ENCODE measurements around the gene MYBPC2.
"Not testable (repeated sequence)": the region's sequence is repeated elsewhere in the genome, so short reads cannot be mapped to it uniquely, and the experiment has no call there.

The MYBPC2 gene
- 0 to 0.15 reads per million in 2 donors for total RNA-seq

- DNase-seq, result no peak
These were observed at the start of gene MYBPC2 for GRCh38 chr19:50432221-50433028. Gene MYBPC2, plus strand, starts transcription at chr19:50432892. Its CDS starts 62 bp downstream, at chr19:50432954.

GRCh38 chr19:50383001-50383851 lies 49.5 kb upstream of the MYBPC2 start:
- DNase-seq, result no peak

- DNase-seq, result peak; percentile 96
These were observed 48.6 kb upstream of the MYBPC2 start, which contains the start of gene POLD1 for GRCh38 chr19:50383852-50384684. Gene POLD1, plus strand, starts transcription at chr19:50384347. Its CDS starts 14,505 bp downstream, at chr19:50398852.

GRCh38 chr19:50384685-50385535 lies 47.8 kb upstream of the MYBPC2 start:
- no peak for DNase-seq

GRCh38 chr19:50387176-50387867 lies 45.4 kb upstream of the MYBPC2 start:
- DNase-seq, result no peak

- no peak for DNase-seq
These were observed 44.8 kb upstream of the MYBPC2 start for GRCh38 chr19:50387868-50388245.

GRCh38 chr19:50390295-50390694 lies 42.4 kb upstream of the MYBPC2 start:
- DNase-seq, result not testable (repeated sequence)

- not testable (repeated sequence) for DNase-seq
These were observed 41.7 kb upstream of the MYBPC2 start for GRCh38 chr19:50390952-50391351.

GRCh38 chr19:50392759-50393158 lies 39.9 kb upstream of the MYBPC2 start:
- DNase-seq, result no peak

- no peak for DNase-seq
These were observed 39.1 kb upstream of the MYBPC2 start for GRCh38 chr19:50393589-50393988.

- no peak for DNase-seq
These were observed 38.7 kb upstream of the MYBPC2 start for GRCh38 chr19:50394017-50394416.

GRCh38 chr19:50398675-50399367 lies 33.9 kb upstream of the MYBPC2 start:
- no peak for DNase-seq

- no peak for DNase-seq
These were observed 33.3 kb upstream of the MYBPC2 start for GRCh38 chr19:50399368-50399745.

- no peak for DNase-seq
These were observed 30.9 kb upstream of the MYBPC2 start for GRCh38 chr19:50401605-50402450.

GRCh38 chr19:50402544-50403301 lies 30.0 kb upstream of the MYBPC2 start:
- no peak for DNase-seq

GRCh38 chr19:50406156-50406820 lies 26.4 kb upstream of the MYBPC2 start:
- no peak for DNase-seq

- no peak for DNase-seq
These were observed 25.9 kb upstream of the MYBPC2 start for GRCh38 chr19:50406829-50407228.

- DNase-seq, result no peak
These were observed 23.3 kb upstream of the MYBPC2 start for GRCh38 chr19:50409347-50409746.
